ENCODE measurements around the gene KANSL1.

DNA sequence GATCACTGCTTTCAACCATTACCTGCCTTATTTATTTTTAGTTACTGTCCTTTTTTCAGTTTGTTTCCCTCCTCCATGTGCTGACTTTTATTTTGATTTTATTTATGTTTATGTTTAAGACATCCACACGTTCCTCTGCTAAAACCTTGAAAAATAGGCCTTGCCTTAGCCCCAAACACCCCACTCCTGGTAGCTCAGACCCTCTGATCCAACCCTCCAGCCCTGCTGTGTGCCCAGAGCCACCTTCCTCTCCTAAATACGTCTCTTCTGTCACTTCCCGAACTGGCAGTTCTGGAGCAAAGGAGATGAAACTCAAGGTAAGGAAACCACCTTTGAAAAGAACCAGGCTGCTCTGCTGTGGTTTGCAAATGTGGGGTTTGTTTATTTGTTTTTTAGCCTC lies 203.5 kb downstream of the KANSL1 start:
- TF ChIP-seq, protein P1, sequence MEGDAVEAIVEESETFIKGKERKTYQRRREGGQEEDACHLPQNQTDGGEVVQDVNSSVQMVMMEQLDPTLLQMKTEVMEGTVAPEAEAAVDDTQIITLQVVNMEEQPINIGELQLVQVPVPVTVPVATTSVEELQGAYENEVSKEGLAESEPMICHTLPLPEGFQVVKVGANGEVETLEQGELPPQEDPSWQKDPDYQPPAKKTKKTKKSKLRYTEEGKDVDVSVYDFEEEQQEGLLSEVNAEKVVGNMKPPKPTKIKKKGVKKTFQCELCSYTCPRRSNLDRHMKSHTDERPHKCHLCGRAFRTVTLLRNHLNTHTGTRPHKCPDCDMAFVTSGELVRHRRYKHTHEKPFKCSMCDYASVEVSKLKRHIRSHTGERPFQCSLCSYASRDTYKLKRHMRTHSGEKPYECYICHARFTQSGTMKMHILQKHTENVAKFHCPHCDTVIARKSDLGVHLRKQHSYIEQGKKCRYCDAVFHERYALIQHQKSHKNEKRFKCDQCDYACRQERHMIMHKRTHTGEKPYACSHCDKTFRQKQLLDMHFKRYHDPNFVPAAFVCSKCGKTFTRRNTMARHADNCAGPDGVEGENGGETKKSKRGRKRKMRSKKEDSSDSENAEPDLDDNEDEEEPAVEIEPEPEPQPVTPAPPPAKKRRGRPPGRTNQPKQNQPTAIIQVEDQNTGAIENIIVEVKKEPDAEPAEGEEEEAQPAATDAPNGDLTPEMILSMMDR (conservative IDR thresholded peaks at IDR 0.05): no peak
- TF ChIP-seq EZH2 (IDR thresholded peaks at IDR 0.05; ENCODE audit: low read depth): no peak

Measured in PC-9 (cell line).